HG03103 (cell line): ENCODE measurements around the gene ZSWIM4.
A peak's percentile ranks its signal among the peaks of the same experiment; 100 is the strongest.

ENCODE experiments used
- ATAC-seq: cut with Tn5 transposase; IDR thresholded peaks from one replicate; pipeline ENCODE4 v1.9.1; 2021; ENCODE audit warnings: low read depth; ENCODE audit not compliant: unreplicated experiment

Gene ZSWIM4

GRCh38 chr19:13831537-13832467, 36.6 kb downstream of the ZSWIM4 start:
- no peak for ATAC-seq

- ATAC-seq, result peak; percentile 73
Measured at GRCh38 chr19:13833330-13834243, 38.3 kb downstream of the ZSWIM4 start.

GRCh38 chr19:13834244-13835069, 39.2 kb downstream of the ZSWIM4 start:
- no peak for ATAC-seq

- ATAC-seq, result no peak
Measured at GRCh38 chr19:13835791-13836723, 40.8 kb downstream of the ZSWIM4 start.

GRCh38 chr19:13838435-13839129, 43.3 kb downstream of the ZSWIM4 start:
- ATAC-seq, result no peak

- ATAC-seq, result no peak
Measured at GRCh38 chr19:13839130-13839937, 44.1 kb downstream of the ZSWIM4 start.

GRCh38 chr19:13839938-13840304, 44.7 kb downstream of the ZSWIM4 start:
- no peak for ATAC-seq

GRCh38 chr19:13840305-13841085, 45.3 kb downstream of the ZSWIM4 start:
- no peak for ATAC-seq

GRCh38 chr19:13841086-13841961, 46.1 kb downstream of the ZSWIM4 start:
- no peak for ATAC-seq

- ATAC-seq, result no peak
Measured at GRCh38 chr19:13841962-13842290, 46.7 kb downstream of the ZSWIM4 start.

GRCh38 chr19:13842291-13843103, 47.3 kb downstream of the ZSWIM4 start:
- ATAC-seq, result no peak

GRCh38 chr19:13843104-13843921, 48.1 kb downstream of the ZSWIM4 start:
- no peak for ATAC-seq

GRCh38 chr19:13844130-13844631, 48.9 kb downstream of the ZSWIM4 start:
- ATAC-seq, result no peak

- peak; percentile 55 for ATAC-seq
Measured at GRCh38 chr19:13846557-13847406, 51.5 kb downstream of the ZSWIM4 start.
